Stimulated activated memory B cell treated with anti-CD40 and anti-IgM and Interleukin-4, amounts not matched to agents 10 μg/mL and 1 μg/mL and 100 μg/mL, for 72 hours (primary cell): ENCODE results near the gene PGBD4.

Experiments used
- ATAC-seq: fragments of 150-1000 bp; cut with Tn5 transposase; 2 replicates; pipeline ENCODE4 v1.10.0; 2021
- H3K27ac Mint-ChIP-seq: one replicate; pipeline ENCODE4 v1.8.0; 2022; ENCODE audit warnings: mild to moderate bottlenecking, mixed read lengths
- H3K27me3 Mint-ChIP-seq: one replicate; pipeline ENCODE4 v1.8.0; 2022; ENCODE audit warnings: mixed read lengths
- H3K36me3 Mint-ChIP-seq: one replicate; pipeline ENCODE4 v1.8.0; 2022; ENCODE audit warnings: mixed read lengths
- H3K4me1 Mint-ChIP-seq: one replicate; pipeline ENCODE4 v1.8.0; 2022; ENCODE audit warnings: mixed read lengths
- H3K4me3 Mint-ChIP-seq: one replicate; pipeline ENCODE4 v1.8.0; 2022; ENCODE audit warnings: mild to moderate bottlenecking, moderate library complexity, mixed read lengths
- H3K9me3 Mint-ChIP-seq: one replicate; pipeline ENCODE4 v1.8.0; 2022; ENCODE audit warnings: mixed read lengths

Gene PGBD4

GRCh38 chr15:34101366-34102174 lies at the start of gene PGBD4, which contains the start of gene EMC7:
Gene PGBD4 (plus strand): TSS chr15:34102083. CDS start chr15:34102532, 449 bp downstream.
Gene EMC7 (minus strand): TSS chr15:34101862. CDS start chr15:34101839, 23 bp downstream.
- Mint-ChIP-seq H3K9me3 (no peaks in the 10 kb centered on the region), H3K36me3 (peaks cover 24% of the 10 kb centered on the region), H3K27me3 (no peaks in the 10 kb centered on the region), H3K27ac (peak within 1 kb of the TSS; percentile 98), H3K4me1 (peaks cover 23% of the 10 kb centered on the region), H3K4me3 (peak within 1 kb of the TSS; percentile 98)
- ATAC-seq: peak; percentile 100

- Mint-ChIP-seq H3K27ac (no peak overlapping the region), H3K27me3 (no peaks in the 10 kb centered on the region), H3K4me1 (no peaks in the 10 kb centered on the region), H3K4me3 (no peak overlapping the region), H3K36me3 (peaks cover 23% of the 10 kb centered on the region), H3K9me3 (peaks cover 17% of the 10 kb centered on the region)
- ATAC-seq: no peak
Measured at GRCh38 chr15:34054081-34054707, 47.7 kb upstream of the PGBD4 start.

- Mint-ChIP-seq H3K27ac (no peak overlapping the region), H3K27me3 (no peaks in the 10 kb centered on the region), H3K4me1 (no peaks in the 10 kb centered on the region), H3K36me3 (peaks cover 10% of the 10 kb centered on the region), H3K4me3 (no peak overlapping the region), H3K9me3 (peaks cover 8% of the 10 kb centered on the region)
- no peak for ATAC-seq
Measured at GRCh38 chr15:34055868-34056595, 45.9 kb upstream of the PGBD4 start.

- H3K27ac Mint-ChIP-seq: no peak overlapping the region
- ATAC-seq: no peak
Measured at GRCh38 chr15:34056911-34057310, 45.0 kb upstream of the PGBD4 start.

GRCh38 chr15:34059476-34059875 lies 42.4 kb upstream of the PGBD4 start:
- Mint-ChIP-seq H3K4me3 (no peak overlapping the region), H3K36me3 (no peaks in the 10 kb centered on the region), H3K9me3 (no peaks in the 10 kb centered on the region), H3K27ac (no peak overlapping the region), H3K27me3 (no peaks in the 10 kb centered on the region), H3K4me1 (peaks cover 6% of the 10 kb centered on the region)
- no peak for ATAC-seq

More at GRCh38 chr15:34056911-34057310, 45.0 kb upstream of the PGBD4 start:
- H3K4me1 Mint-ChIP-seq: peaks cover 3% of the 10 kb centered on the region
- no peaks in the 10 kb centered on the region for H3K27me3 Mint-ChIP-seq
- H3K36me3 Mint-ChIP-seq: peaks cover 1% of the 10 kb centered on the region
- H3K4me3 Mint-ChIP-seq: no peak overlapping the region
- no peaks in the 10 kb centered on the region for H3K9me3 Mint-ChIP-seq

GRCh38 chr15:34059946-34060345 lies 41.9 kb upstream of the PGBD4 start:
- H3K4me3 Mint-ChIP-seq: no peak overlapping the region
- no peak for ATAC-seq
- H3K27me3 Mint-ChIP-seq: no peaks in the 10 kb centered on the region
- H3K27ac Mint-ChIP-seq: no peak overlapping the region
- H3K4me1 Mint-ChIP-seq: peaks cover 6% of the 10 kb centered on the region
- H3K9me3 Mint-ChIP-seq: no peaks in the 10 kb centered on the region
- no peaks in the 10 kb centered on the region for H3K36me3 Mint-ChIP-seq

- Mint-ChIP-seq H3K4me3 (no peak overlapping the region), H3K9me3 (no peaks in the 10 kb centered on the region), H3K27ac (no peak overlapping the region), H3K36me3 (no peaks in the 10 kb centered on the region), H3K4me1 (peaks cover 6% of the 10 kb centered on the region), H3K27me3 (no peaks in the 10 kb centered on the region)
- ATAC-seq: no peak
Measured at GRCh38 chr15:34064438-34064837, 37.4 kb upstream of the PGBD4 start.

- Mint-ChIP-seq H3K27me3 (no peaks in the 10 kb centered on the region), H3K9me3 (no peaks in the 10 kb centered on the region), H3K4me1 (peaks cover 6% of the 10 kb centered on the region), H3K27ac (no peak overlapping the region), H3K4me3 (no peak overlapping the region), H3K36me3 (no peaks in the 10 kb centered on the region)
- no peak for ATAC-seq
Measured at GRCh38 chr15:34065261-34065660, 36.6 kb upstream of the PGBD4 start.

- no peak for ATAC-seq
- no peaks in the 10 kb centered on the region for H3K36me3 Mint-ChIP-seq
- no peak overlapping the region for H3K27ac Mint-ChIP-seq
- no peak overlapping the region for H3K4me3 Mint-ChIP-seq
- H3K9me3 Mint-ChIP-seq: no peaks in the 10 kb centered on the region
- H3K4me1 Mint-ChIP-seq: peaks cover 6% of the 10 kb centered on the region
- H3K27me3 Mint-ChIP-seq: no peaks in the 10 kb centered on the region
Measured at GRCh38 chr15:34065941-34066340, 35.9 kb upstream of the PGBD4 start.

GRCh38 chr15:34070003-34070402 lies 31.9 kb upstream of the PGBD4 start:
- Mint-ChIP-seq H3K27ac (no peak overlapping the region), H3K27me3 (no peaks in the 10 kb centered on the region), H3K4me3 (no peak overlapping the region), H3K36me3 (peaks cover 6% of the 10 kb centered on the region), H3K9me3 (peaks cover 4% of the 10 kb centered on the region), H3K4me1 (no peaks in the 10 kb centered on the region)
- no peak for ATAC-seq

- H3K9me3 Mint-ChIP-seq: peaks cover 4% of the 10 kb centered on the region
- H3K4me1 Mint-ChIP-seq: no peaks in the 10 kb centered on the region
- no peaks in the 10 kb centered on the region for H3K27me3 Mint-ChIP-seq
- no peak for ATAC-seq
- no peak overlapping the region for H3K27ac Mint-ChIP-seq
- no peak overlapping the region for H3K4me3 Mint-ChIP-seq
- H3K36me3 Mint-ChIP-seq: peaks cover 13% of the 10 kb centered on the region
Measured at GRCh38 chr15:34076785-34077184, 25.1 kb upstream of the PGBD4 start.

- no peak for ATAC-seq
- peaks cover 4% of the 10 kb centered on the region for H3K9me3 Mint-ChIP-seq
- no peak overlapping the region for H3K27ac Mint-ChIP-seq
- no peak overlapping the region for H3K4me3 Mint-ChIP-seq
- no peaks in the 10 kb centered on the region for H3K4me1 Mint-ChIP-seq
- H3K27me3 Mint-ChIP-seq: no peaks in the 10 kb centered on the region
- peaks cover 21% of the 10 kb centered on the region for H3K36me3 Mint-ChIP-seq
Measured at GRCh38 chr15:34078900-34079299, 23.0 kb upstream of the PGBD4 start.

- no peak for ATAC-seq
Measured at GRCh38 chr15:34079904-34080303, 22.0 kb upstream of the PGBD4 start.

GRCh38 chr15:34084086-34084485 lies 17.8 kb upstream of the PGBD4 start:
- H3K4me1 Mint-ChIP-seq: no peaks in the 10 kb centered on the region
- H3K4me3 Mint-ChIP-seq: no peak overlapping the region
- H3K9me3 Mint-ChIP-seq: no peaks in the 10 kb centered on the region
- no peak for ATAC-seq
- H3K36me3 Mint-ChIP-seq: peaks cover 26% of the 10 kb centered on the region
- H3K27me3 Mint-ChIP-seq: no peaks in the 10 kb centered on the region
- no peak overlapping the region for H3K27ac Mint-ChIP-seq

More at GRCh38 chr15:34079904-34080303, 22.0 kb upstream of the PGBD4 start:
- no peak overlapping the region for H3K4me3 Mint-ChIP-seq
- no peak overlapping the region for H3K27ac Mint-ChIP-seq
- H3K9me3 Mint-ChIP-seq: no peaks in the 10 kb centered on the region
- no peaks in the 10 kb centered on the region for H3K27me3 Mint-ChIP-seq
- H3K36me3 Mint-ChIP-seq: peaks cover 21% of the 10 kb centered on the region
- no peaks in the 10 kb centered on the region for H3K4me1 Mint-ChIP-seq

GRCh38 chr15:34085746-34086145 lies 16.1 kb upstream of the PGBD4 start:
- Mint-ChIP-seq H3K4me3 (no peak overlapping the region), H3K36me3 (peaks cover 36% of the 10 kb centered on the region), H3K4me1 (peaks cover 5% of the 10 kb centered on the region), H3K27ac (no peak overlapping the region), H3K9me3 (no peaks in the 10 kb centered on the region), H3K27me3 (no peaks in the 10 kb centered on the region)
- no peak for ATAC-seq
